HS-5 (cell line): Measurements from ENCODE around the gene YIF1A.
"Not testable (repeated sequence)": the region's sequence is repeated elsewhere in the genome, so short reads cannot be mapped to it uniquely, and the experiment has no call there.

Source experiments
- DNase-seq: peaks from one replicate; pipeline ENCODE4 v3.0.0-alpha.2; 2012; ENCODE audit warnings: low read depth

The YIF1A gene

DNA sequence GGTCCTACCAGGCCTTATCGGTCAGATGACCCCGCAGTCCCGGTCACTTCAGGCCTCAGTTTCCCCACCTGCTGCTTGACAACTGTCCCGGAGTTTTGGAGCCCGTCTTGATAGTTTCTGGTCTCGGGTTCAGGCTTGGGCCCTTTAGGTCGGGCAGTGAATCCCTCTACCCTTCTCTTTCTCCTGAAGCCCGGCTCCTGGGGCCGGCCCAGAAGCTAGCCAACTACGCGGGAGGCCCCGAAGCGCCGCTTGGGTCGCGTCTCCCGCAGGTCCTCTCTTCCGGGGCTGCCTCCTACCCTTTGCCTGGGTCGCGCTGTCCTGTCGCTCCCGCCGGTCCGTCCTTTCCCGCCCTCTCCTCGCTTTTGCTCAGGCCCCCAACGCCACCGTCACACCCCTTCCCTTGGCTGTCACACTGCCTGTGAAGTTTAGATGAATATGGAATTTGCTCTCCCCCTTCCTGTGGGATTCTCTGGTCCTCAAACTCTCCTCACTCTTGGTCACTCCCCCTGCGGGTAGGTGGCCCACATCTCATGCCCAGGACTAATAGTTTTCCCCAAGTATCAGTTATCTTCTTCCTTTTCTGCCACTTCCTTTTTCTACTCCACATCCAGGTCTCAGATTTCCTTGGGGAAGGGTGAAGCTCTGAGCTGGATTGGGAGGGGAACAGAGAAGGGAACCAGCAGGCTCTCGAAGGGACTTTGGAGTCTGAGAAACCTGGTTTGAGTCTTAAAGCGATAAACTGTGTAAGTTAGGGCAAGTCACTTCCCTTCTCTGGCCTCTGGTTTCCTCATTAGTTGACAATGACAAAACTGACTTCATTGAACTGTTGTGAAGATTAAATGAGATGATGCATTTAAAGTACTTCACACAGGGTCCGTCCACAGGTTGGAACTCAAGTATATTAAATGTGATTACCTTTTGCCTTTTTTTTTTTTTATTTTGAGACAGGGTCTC, 19.7 kb downstream of the YIF1A start:
- DNase-seq = no peak

DNA sequence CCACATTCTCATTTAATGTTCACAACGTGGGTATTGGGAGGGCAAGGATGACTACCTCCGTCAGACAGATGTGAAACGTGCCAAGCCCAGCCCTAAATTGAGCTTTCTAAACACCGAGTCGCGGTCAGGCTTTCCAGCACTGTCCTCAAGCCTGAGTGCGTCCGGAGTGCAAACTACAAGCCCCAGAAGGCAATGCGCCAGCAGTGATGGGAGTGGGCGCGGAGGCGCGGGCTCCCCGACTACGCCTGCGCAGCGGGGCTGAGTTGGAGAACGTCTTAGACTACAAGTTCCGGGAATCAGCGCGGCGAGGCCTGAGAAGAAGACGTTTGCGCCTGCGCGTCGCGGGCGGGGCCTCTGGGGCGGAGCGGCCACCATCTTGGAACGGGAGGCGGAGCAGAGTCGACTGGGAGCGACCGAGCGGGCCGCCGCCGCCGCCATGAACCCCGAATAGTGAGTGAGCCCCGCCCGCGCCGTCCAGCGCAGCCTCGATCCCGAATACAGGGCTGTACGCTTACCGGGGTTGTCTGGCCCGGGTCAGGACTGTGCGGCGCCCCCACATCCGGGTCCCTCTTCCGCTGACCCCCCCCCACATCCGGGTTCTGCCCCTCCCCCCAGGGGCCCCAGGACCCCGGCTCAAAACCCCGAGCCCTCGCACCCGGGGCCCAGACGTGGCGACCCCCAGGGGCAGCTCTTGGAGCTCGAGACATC, 20.5 kb downstream of the YIF1A start, which contains the start of gene RAB1B:
Gene RAB1B (plus strand): TSS at position 396 of the 708 bp plus-strand sequence. CDS start 41 bp downstream, at position 437.
- peak; percentile 98 for DNase-seq

DNA sequence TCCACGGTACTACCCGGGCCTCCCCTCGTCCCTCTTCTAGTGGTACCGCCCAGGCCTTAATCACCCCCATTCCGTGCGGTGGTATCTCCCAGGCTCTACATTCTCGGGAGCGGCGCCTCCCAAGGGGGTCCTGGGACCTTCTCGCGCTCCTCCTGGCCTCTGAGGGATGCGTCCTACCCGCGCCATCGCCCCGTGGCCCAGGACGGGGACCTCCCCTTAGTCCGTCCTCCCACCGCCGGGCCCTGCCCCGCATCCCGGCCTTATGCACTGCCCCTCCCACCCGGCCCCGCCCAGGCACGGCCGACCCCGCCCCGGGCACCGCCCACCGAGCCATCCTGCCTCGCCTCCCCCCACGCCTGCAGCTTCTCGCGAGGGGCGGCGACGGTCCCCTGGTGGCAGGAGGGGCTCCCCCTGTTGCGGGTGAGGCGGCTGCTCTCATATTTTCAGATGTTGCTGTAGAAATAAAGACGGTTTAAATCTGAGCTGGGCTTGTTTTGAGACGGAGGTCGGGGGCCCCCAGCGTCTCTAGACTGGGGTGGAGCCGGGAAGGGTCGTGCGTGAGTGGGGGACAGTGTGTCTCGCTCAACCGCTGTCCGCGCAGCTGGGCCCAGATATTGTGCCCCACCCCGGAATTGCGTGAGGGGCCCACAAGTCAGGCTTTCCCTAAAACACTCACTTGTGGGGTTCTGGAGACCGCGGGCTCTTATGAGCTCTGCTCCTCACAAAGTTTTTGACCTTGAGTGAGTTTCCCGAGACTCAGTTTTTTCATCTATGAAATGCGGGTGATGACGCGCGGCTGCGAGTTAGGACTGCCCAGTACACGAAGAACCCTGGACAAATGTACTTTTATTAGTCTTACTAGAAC, 21.3 kb downstream of the YIF1A start:
- no peak for DNase-seq

DNA sequence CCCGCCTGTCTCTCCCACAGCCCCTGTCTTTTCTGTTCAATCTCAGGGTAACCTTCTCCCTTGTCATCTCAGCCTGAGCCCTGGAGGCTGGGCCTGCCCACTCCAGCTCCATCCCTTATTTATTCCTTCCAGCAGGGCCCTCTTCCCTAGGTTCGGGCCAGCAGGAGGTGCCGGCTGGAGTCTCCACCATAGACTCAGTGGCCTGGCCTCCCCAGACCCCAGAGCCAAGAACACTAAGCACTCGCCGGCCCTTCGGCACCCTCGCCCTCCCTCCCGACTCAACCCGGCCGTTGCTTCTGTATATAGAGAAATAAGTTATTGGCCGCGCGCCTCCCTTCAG, 21.9 kb downstream of the YIF1A start:
- no peak for DNase-seq

DNA sequence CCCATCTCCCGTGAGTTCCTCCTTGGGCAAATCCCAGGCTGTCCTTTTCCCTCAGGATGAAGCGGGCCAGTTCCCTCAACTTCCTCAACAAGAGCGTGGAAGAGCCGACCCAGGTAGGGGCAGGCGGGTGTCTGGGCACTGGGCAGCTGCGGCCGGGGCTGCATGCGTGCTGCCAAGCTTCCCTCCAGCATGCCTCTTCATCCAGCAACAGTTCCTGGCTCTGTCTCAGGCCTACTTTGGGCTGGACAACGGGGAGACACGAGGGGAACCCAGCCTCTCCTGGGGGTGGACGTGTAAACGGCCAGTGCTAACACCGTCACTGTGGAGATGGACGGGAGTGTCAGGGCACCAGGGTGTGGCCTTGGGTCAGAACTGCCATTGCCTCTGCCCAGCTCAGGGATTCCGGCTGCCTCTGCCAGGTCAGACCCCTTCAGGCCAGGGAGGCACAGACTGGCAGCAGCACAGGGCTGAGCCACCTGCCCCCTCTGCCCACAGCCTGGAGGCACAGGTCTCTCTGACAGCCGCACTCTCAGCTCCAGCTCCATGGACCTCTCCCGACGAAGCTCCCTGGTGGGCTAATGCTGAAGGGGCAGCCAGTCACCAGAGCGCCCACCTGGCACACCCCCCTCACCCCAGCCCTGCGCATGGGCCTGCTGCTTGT, 22.4 kb downstream of the YIF1A start:
- no peak for DNase-seq

DNA sequence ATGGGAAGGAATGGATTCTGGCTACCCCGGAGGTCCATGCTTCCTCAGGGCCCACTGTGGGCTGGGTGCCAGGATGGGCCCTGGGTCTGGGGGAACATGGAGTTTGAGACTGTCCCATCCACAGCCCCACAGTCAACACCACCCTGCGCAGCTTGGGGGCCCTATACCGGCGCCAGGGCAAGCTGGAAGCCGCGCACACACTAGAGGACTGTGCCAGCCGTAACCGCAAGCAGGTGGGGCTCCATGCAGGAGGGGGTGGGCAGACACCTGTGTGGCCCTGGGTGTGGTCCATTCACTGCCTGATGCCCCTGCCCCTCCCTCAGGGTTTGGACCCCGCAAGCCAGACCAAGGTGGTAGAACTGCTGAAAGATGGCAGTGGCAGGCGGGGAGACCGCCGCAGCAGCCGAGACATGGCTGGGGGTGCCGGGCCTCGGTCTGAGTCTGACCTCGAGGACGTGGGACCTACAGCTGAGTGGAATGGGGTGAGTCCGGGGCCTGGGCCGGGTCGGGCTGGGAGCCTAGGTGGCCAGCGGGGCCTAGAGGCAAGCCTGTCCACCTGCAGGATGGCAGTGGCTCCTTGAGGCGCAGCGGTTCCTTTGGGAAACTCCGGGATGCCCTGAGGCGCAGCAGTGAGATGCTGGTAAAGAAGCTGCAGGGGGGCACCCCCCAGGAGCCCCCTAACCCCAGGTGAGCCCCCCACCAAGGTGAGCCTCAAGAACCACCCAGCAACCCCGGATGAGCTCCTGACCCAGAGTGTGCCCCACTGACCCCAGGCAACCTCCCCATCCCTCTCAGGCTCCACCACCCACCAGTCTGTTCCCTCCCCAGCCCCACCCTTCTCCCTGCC, 23.2 kb downstream of the YIF1A start:
- DNase-seq = no peak

DNA sequence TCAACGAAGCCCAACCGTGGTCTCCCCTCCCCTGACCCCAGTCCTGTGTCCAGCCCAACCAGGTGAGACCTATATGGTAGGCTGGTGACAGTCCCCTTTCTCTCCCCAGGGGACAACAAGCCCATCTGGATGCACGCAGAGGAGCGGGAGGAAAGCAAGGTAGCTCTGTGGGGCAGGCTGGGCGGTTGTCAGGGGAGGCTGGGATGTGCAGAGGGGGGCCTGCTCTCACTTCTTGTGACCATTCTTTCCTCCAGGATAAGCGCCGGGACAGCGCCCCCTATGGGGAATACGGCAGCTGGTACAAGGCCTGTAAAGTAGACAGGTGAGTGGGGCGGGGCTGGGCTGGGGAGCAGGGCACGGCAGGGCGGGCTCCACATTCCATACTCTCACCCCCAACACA, 24.0 kb downstream of the YIF1A start:
- no peak for DNase-seq

DNA sequence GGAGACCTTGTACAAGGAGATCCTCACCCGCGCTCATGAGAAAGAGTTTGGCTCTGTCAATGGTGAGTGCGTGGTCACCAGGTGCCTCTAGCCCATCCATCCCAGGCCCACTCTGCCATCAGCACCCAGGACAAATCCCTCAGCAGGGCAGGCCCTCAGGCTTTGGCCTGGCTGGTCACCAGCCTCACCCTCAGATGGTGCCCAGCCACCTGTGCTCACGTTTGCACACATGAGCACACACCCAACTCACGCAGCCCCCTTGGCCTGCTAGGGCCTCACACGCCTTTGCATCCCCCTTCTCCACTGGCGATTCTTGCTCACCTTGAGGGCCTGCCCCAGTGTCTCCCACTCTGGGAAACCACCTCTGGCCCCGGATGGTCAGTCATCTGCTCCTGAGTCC, 24.6 kb downstream of the YIF1A start:
- no peak for DNase-seq

DNA sequence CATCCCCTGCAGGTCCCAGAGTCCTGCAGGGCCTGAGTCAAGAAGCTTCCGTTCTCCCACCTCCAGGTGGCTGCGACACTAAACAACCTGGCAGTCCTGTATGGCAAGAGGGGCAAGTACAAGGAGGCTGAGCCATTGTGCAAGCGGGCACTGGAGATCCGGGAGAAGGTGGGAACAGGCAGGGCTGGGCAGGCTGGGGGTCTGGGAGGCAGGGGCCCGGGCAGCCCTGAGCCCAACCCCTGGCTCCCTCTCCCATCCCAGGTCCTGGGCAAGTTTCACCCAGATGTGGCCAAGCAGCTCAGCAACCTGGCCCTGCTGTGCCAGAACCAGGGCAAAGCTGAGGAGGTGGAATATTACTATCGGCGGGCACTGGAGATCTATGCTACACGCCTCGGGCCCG, 25.2 kb downstream of the YIF1A start:
- no peak for DNase-seq

DNA sequence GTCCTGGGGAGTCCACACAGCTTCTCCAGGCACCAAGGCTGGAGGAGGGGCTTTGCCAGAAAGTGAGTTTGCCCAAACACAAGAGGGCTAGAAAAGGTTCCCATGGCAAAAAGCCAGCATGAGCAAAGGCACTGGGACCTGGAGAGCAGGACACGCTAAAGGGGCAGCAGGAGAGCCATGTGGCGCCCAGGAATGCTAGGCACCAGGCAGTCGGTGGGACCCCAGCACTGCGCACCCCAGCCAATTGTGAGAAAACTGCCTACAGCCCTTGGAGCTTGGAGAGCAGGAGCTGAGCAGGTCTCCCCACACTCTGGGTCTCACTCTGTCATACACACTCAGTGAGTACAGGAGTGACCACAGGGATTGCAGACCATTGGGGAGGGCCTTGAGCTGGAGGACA, 25.7 kb downstream of the YIF1A start:
- no peak for DNase-seq

DNA sequence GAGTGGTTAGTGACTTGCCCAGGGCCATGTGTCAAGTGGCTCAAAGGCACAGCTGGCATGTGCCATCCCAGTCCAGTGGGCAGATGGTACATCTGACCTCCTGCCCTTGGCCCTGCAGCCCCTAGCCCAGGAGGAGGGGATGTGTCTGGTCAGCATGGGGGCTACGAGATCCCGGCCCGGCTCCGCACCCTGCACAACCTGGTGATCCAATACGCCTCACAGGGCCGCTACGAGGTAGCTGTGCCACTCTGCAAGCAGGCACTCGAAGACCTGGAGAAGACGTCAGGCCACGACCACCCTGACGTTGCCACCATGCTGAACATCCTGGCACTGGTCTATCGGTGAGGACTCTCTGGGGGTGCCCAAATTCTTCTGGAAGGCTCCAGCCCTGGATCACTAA, 26.2 kb downstream of the YIF1A start:
- DNase-seq = no peak

DNA sequence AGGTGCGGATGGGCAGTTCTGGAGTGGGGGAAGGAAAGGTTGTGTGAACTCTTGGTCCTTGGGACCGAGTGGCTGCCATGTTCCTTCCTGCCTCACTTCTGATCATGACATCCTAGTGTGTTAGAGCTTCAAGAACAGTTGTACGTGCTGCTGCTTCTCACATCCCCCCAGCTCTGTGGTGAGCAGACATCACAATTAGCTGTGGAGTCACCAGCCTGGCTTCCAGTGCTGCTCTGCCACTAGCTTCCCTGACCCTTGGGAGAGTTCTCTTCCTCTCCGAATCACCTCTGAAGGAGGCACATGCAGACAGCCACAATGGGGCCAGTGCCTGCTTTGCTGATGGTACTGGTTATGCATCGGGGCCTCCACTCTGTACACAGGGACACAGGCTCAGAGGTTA, 26.8 kb downstream of the YIF1A start:
- no peak for DNase-seq

DNA sequence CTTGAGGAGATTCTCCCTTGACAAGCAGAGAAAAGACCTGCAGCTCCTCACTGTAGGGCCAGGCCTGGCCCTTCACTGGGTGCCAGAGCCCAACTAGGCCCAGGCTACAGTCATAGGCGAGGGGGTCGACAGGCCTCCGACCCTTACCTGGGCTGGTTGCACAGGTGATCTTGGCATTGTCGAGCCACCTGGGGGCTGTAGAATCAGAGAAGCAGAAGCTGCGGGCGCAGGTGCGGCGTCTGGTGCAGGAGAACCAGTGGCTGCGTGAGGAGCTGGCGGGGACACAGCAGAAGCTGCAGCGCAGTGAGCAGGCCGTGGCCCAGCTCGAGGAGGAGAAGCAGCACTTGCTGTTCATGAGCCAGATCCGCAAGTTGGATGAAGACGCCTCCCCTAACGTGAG, 27.4 kb downstream of the YIF1A start:
- no peak for DNase-seq

DNA sequence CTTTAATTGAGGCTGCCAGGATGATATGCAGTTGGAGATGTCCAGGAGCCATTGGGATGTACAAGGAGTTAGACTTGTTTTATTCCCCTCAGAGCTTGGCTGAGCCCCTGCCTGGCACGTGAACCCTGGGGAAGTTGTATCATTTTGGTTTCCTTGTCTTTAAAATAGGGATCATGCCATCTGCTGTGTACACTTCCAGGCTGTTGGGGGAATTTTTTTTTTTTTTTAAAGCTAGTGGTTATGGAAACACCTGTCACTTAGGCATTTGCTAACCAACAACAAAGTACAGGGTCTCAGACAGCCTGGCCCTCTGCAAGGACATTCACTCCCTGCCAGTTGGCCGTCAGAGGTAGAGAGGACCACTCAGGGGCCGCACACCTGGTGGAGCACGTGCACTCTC, 29.0 kb downstream of the YIF1A start:
- no peak for DNase-seq

DNA sequence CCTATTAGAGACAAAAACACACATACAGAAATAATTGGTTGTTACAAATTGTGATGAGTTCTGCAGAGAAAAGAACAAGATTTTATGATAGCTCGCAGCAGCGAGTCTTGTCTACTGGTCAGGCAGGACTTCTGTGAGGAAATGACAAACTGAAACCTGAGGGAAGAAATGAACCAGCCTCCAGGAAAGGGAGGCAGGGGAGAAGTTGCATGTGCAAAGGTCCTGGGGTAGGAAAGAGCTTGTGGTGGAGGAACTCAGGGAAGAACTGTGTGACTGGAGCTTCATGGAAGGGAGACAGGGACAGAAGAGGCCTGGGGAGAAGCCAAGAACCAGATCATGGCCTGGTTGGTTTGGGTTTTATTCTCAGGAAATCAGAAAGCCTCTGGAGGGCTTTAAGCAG, 29.7 kb downstream of the YIF1A start:
- no peak for DNase-seq

DNA sequence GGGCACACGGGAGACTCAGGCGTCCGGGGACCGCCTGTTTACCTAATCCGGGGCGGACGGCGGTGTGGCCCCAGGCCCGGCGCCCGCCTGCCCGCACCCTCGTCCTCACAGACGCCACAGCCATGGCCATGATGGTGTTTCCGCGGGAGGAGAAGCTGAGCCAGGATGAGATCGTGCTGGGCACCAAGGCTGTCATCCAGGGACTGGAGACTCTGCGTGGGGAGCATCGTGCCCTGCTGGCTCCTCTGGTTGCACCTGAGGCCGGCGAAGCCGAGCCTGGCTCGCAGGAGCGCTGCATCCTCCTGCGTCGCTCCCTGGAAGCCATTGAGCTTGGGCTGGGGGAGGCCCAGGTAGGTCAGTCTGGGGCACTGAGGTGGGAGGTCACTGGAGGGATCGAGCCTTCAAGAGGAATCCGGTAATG, 30.5 kb downstream of the YIF1A start:
- no peak for DNase-seq

DNA sequence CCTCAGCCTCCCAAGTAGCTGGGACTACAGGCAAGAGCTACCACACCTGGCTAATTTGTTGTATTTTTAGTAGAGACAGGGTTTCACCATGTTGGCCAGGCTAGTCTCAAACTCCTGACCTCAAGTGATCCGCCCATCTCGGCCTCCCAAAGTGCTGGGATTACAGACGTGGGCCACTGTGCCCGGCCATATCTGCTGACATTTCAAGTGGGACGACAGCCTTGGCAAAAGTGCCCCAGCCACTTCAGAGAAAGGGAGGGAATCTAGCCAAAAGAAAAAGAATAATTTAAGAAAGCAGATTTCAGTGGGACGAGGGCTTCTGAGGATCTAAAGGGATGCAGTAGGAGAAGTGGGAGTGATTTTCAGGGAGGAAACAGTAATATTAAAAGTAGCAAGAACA, 35.9 kb downstream of the YIF1A start:
- DNase-seq = not testable (repeated sequence)

DNA sequence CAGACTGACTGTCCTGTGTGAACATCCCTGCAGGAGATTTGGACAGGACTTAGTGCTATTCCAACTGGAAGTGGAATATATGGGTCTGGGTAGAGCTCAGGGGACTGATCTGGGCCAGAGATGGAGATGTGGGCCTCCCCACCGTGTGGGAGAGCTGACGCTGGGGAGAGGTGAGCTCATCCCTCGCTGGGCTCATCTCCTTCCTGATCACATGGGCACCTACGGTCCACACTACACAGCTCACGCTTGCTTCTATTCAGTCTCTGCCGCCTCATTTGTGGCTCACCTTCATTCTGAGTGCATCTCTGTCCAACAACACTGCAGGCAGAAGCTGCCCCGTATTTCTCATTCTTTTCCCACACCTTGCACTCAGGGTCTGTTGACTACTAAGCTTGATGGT, 37.1 kb downstream of the YIF1A start:
- DNase-seq = no peak

DNA sequence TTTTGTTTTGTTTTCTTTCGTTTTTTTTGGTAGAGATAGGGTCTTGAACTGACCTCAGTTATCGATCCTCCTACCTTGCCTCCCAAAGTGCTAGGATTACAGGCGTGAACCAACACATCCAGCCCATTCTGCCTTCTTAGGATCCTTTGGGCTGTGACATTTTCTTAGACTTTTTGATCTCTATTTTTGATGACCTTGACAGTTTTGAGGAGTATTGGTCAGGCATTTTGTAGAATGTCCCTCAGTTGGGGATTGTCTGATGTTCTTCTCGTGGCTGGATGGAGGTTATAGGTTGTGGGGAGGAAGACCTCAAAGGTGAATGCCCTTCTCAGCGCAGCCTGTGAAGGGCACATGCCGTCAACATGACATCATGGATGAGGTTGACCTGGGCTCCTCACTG, 40.0 kb downstream of the YIF1A start:
- no peak for DNase-seq

DNA sequence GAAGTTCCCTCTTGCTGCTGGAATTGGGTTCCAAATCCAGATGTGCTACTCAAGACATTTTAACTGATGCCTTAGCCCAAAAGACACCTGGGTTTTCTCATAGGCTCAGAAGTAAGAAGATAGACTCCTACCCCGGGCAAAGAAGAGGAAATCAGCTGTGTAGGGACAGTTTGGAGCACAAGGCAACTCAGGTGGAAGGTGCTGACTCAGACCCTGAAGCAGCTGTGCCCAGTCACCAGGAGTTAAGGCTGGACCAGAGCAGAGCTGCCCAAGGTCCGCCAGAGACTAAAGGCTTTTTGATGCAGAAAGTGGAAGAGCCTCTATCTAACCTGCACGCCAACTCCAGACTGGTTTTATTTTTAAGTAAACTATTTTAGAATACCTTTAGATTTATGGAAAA, 41.1 kb downstream of the YIF1A start:
- no peak for DNase-seq

DNA sequence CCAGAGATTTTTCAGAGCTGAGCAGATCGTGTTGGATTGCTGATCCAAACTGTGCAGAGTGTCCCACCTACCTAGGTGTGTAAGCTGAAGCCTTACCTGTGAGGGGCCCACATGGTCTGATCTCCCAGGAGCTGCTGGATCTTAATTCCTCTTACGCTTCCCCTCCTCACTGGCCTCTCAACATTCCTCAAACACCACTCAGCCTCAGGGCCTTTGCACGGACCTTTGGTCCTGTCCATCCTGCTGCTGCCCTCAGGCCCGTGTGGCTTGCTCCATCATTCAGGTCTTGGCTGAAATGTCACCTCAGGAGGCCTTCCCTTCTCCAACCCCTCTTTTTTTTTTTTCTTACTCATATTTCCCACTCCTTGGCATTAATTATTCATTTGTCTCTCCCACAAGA, 41.6 kb downstream of the YIF1A start:
- DNase-seq = no peak
